HT1080 (cell line): Measurements from ENCODE around the gene ARF1. TPM values are rescaled to one million over a fixed set of nuclear protein-coding genes. Genes with fewer than 3 reads are reported as not detected.
A peak's percentile ranks its signal among the peaks of the same experiment; 100 is the strongest.
"Not testable (repeated sequence)": the region's sequence is repeated elsewhere in the genome, so short reads cannot be mapped to it uniquely, and the experiment has no call there.

ENCODE experiments used
- DNase-seq: peaks from one replicate; pipeline ENCODE4 v3.0.0-alpha.2; 2015; ENCODE audit warnings: low read depth
- total RNA-seq: library from RNA; depleted of rRNA; stranded (reverse); fragments of >200 nt; shearing (Covaris generic); gene quantifications from 2 replicates; pipeline ENCODE4 v1.2.3, GENCODE V29; 2014

ARF1 gene
- total RNA-seq, 1 experiment from 2014 or later = 355 TPM

DNA sequence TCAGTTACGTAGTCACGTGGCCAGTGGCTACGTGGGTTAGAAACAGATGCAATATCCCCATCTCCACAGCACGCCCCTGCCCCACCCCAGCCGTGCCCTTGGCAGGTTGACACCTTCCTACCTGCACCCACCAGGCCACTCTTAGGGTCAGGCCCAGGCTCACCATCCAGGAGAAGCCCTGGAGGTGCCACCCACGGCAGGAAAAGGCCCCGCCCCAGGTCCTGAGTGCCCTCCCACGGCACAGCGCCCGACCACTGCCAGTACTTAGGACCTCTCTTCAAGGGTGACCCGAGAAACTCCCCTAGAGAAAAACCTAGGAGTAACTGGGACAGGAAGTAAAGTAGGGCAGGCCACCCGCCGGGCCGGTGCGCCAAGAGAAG is 19.1 kb downstream of the ARF1 start:
- no peak for DNase-seq

DNA sequence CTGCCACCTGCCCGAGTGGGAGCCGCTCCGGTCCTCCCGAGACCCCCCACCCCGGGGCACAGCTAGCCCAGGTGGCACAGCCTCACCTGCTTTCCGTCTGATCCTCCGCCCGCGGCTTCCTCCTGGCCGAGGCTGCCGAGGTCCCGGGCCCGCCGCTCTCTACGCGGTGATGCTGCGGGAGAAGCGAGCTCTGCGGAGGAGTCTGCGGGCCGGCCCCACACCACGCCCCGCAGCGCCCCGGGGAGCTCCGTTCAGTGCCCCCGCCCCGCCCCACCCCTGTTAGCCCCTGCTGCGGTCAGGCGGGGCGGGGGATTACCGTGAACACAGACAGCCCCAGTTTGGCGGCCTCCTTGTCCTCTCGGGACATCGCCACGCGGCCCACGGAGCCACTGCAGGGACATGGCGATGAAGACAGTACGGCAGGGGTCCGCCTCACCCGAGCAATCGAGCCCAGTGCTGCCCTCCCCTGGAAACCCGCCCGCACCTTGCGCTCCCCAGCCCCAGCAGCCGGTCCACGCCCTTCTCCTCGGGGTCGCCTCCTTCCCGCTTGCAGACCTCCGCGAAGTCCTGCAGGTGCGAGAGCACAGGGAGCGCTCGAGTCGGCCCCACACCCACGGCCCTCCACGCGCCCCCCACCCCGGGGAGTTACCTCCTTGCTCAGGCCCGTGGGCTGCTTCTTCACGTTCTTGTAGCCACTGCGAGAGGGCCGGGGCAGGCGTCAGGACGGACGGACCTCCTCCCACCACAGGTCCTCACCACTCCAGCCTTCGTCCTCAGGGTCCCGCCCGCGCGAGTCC is 19.7 kb downstream of the ARF1 start:
- peak; percentile 46 for DNase-seq

DNA sequence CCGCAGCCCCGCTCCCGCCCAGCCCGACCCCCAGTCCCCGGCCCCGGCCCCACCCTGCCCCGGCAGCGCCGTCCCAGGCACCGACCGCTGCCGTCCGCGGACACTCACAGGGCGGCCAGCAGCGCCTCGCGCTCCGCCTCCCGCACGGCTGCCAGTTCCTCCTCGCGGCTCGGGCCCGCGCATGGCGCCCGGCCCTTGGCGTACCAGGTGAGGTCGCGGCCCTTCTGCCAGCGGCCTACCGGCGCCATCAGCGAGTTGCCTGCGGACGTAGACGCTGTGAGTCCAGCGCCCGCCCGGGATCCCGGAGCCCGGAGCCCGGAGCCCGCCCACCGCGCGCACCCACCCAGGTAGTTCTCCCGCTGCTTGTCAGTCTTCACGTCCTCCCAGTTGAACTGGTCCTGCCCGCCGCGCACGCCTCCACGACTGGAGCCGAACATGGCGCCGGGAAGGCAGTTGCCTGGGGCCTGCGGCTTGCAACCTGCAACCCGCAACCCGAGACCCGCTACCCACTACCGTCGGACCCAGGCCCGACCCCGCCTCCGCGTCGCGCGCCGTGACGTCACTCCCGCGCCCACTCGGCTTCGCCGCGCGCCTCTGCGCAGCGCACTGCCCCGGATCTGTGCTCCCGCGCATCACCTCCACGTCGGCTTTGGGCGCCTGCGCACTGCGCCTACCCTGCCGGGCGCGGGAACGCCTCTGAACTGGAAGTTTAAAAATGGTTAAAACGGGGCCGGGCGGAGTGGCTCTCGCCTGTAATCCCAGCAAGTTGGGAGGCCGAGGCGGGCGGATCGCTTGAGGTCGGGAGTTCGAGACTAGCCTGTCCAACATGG is 20.5 kb downstream of the ARF1 start, which contains the start of gene C1orf35:
C1orf35 (minus strand) TSS at position 535 of the 830 bp plus-strand sequence; CDS start at position 437, 98 bp downstream.
- peak; percentile 85 for DNase-seq

DNA sequence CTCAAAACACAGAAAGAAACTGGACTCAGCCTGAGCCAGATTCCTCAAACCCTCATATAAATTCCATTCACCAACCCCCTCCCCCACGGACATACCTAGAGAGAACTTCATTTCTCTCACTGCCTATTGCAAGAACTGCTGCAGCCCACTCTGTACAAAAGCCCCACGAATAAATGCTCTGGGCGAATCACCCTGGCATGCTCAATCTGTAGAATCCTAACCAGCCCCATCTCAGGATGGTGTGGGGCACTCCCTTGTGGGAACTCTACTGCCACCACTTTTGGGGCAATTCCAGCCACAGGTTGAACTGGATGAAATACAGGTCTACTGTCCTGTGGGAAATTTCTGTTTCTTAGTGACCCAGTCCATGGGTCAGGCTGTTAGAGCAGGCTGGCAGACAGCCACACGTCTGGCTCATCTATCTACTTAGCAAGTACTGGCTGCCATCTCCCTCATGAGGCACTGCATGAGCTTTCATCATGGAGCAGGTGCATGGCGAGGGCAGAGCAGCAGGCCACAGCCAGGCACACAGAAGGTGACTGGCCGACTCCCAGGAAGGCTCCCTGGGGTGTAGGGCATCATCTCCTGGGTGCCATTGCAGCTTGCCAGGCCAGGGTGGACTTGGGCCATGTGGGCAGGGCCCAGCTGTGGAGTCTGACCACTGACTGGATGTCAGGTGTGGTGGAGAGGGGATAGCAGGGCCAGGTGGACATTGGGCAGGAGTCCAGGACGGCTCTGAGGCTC is 22.2 kb downstream of the ARF1 start:
- no peak for DNase-seq

DNA sequence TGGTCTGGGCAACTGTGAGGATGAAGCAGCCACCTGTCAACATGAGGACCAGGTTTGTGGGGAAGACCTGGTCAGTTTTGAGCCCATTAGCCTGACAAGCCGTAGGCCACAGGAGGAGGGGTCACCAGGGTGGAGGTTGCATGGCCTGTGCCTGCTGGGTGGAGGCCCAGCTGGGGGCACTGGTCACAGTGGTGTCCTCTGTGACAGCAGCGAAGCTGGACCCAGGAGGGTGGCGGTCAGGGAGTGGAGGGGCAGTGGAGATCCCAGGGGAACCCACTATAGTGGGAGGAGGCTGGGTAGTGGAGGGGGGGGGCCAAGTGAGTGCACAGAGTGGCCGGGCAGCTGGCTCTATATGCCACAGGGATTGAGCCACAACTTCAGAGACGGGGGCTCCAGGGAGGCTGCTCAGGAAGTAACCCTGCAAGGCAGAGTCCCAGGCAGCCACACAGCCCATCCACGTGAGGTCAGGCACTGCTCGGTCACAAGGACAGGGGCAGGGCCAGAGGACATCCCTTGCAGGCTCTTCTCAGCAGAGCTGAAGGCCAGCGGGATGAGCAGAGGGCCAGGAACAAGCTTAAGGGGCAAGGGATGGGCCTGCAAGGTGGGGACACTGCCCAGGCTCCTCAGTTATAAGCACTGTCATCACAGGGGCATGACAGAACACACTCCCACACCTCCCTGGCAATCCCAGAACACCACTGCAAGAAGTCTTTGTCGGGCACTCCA is 22.9 kb downstream of the ARF1 start:
- DNase-seq = no peak

DNA sequence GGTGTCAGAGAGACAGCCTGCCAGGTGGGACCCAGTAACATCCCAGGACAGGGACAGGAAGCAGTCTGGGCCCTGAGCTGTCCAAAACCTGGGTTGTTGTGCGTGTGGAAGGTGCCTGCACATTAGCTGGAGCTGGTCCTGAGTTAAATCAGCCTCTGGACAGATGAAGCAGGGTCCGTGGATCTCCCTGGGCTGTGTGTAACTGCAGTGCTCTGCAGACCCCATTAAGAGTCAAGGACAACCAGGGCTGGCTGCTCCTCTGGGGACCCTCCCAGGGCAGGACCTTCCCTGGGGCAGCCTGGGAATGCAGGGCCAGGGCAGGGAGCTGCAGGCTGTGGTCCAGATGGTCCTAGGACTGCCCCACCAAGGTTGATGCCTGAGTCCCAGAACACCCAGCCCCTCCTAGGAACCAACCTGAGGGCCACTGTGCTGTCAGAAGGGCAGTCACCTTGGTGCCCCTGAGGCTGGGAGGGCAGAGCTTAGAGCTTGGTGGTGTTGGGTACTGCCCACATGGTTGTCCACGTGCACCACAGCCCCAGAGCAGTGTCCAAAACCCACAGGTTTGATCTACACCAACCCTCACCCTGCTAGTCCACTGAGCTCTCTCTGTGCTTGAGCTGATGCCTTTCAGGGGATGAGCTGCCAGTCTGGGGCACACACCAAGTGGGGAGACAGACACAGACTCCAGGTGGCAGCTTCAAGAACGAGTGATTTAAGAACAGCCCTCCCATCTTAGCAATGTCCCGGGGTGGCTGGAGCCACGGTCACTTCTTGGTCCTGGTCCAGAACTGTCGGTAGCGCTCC is 23.7 kb downstream of the ARF1 start:
- no peak for DNase-seq

DNA sequence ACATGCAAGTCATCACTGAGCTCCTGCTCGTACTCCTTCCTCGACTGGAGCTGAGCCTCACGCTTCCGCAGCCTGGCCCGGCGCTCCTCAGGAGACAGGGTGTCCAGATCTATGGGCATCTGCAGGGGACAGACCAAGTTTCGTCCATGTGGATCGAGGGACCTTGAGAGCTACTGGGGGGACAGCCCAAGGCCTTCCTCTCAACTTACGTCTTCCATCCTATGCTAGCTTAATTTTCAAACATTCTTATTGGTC is 24.2 kb downstream of the ARF1 start:
- no peak for DNase-seq

DNA sequence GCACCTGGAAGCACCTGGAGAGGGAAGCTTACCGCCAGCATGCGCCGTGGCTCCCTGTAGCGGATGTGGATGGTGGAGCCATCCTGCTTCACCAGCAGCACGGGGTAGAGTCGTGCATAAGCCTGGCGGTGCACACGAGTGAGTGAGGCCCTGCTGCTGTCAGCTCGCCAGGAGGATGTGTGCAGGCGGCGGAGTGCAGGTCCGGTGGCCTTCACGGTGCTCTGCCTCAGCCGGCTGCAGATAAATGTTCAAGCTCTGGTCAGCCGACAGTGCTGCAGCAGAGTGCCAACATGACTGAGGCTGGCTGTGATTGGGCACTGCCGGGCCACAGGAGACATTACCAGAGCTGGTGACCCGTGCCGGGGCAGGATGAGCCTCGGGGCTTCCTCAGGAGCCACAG is 25.1 kb downstream of the ARF1 start:
- no peak for DNase-seq

DNA sequence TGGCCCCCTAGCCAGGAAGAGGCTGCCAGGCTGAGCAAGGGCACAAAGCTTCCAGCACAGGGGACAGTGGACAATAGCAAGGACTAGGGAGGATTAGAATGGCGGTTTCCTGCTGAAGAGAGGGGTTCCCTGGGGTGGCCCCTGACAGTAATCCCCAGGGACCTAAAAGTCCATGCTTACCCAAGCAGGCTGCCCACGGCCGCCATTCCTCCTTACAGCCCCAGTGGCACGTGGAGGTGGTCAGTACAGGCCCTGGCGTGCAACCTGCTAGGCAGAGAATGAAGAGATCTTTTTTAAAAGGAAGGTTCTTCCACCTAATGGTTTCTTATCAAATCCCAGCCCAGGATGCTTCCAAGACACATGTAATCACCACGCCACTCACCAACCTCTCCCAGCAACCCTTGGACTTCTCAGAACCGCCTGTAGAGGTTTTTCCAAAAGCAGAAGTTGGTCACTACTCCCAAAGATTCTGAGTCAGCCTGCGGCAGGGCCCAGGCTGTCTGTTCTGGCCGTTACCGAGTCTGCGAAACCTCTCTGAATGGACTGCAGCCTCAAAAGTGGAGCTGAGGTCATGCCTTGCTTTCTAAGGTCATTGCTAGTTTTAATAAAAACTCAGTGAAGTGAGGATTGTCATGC is 25.7 kb downstream of the ARF1 start:
- no peak for DNase-seq

DNA sequence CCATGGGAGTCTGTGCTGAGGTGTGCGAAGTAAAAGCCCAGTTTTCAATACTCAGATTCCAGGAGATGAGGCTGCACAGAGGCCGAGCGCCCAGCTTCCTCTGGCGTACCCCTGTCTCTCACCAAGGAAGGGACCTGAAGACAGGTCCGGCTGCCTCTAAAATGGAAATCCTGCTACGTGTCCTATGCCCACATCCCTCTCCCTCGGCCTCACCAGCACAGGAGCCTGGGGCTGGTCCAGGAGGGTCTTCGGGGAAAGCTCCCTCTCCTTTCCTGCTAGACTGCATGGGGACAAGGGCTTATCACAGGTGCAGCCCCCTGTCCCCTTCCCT is 26.2 kb downstream of the ARF1 start:
- DNase-seq = no peak

DNA sequence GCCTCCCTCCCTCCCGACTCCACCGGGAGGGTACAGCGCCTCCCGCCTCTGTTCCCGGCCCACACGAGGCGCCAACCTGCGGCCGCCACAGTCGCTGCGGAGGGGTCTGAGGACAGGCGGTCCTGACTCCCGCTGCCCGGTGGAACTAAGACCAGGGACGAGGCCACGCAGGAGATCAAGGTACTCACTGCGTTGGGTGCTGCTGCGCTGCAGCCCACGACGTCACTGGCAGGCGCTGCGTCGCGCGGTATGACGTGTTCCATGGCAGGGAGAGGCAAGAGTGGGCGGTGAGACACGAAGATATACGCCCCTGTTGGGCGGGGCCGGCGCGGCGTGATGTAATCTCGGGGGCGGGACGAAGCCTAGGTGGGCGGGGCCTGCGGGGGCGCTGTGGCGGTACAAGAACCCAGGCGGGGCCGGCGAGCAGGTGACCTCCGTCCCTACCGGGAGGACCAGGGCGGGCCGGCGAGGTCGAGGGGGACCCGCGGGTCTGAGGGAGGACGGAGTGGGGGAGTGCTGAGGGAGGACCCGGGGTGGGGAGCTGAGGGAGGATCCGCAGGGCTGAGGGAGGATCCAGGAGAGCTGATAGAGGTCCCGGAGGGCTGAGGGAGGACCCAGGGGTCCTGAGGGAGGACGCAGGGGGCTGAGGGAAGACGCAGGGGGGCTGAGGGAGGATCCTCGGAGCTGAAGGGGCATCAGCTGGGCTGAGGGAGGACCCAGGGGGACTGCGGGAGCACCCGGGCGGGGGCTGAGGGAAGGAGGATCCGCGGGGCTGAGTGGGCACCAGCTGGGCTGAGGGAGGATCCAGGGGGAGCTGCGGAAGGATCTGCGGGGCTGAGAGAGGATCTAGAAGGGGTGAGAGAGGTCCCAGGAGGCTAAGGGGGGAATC is 26.8 kb downstream of the ARF1 start, which contains the start of gene MRPL55:
MRPL55 (minus strand) TSS at position 227 of the 889 bp plus-strand sequence. CDS start 1,039 bp downstream, outside the sequence.
- peak; percentile 90 for DNase-seq

DNA sequence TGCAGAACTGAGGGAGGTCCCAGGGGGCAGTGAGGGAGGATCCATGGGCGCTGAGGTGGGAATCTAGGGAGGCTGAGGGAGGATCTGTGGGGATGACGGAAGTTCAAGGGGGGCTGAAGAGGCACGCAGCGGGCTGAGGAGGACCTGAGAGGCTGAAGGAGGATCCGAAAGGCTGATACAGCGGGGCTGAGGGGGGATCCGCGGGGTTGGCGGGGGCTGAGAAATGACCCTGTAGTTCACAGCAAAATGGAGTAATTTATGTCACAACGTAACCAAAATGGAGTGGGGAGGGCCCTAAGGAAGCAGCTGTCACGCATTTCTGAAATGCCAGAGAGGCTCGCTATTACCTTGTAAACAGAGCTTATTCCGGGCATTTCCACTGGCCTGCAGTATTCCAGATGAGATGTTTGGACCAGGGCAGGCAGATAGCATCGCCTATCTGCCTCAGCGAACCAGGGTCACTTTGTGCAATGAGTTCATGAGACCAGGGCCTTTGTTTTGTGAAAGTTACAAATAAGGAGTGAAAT is 27.5 kb downstream of the ARF1 start:
- no peak for DNase-seq

DNA sequence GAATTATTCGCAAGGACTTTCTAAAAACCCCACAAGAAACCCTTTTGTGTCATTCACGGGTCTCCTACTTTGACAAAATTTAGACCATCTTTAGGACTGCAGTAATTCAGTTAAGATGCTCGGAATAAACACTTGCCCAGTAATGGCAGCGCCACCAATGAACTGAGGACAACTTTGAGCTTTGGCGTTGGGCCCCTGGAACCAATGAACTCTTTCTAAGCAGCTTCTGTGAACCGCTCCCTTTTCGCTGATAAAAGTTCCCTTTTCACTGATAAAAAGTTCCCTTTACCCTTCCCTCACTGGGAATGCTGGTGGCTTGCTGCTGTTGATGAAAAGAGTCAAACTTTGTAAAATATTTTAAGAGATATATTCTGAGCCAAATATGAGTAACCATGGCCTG is 28.0 kb downstream of the ARF1 start:
- DNase-seq = no peak

DNA sequence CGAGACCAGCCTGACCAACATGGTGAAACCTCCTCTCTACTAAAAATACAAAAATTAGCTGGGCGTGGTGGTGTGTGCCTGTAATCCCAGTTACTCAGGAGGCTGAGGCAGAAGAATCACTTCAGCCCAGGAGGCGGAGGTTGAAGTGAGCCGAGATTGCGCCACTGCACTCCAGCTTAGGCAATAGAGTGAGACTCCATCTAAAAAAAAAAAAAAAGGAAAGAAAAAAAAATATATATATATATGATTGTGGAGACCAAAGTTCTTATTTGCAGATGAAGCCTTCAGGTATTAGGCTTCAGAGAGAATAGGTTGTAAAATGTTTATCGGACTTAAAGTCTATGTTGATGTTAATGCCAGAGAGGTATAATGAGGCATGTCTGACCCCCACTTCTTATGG is 28.8 kb downstream of the ARF1 start:
- not testable (repeated sequence) for DNase-seq

DNA sequence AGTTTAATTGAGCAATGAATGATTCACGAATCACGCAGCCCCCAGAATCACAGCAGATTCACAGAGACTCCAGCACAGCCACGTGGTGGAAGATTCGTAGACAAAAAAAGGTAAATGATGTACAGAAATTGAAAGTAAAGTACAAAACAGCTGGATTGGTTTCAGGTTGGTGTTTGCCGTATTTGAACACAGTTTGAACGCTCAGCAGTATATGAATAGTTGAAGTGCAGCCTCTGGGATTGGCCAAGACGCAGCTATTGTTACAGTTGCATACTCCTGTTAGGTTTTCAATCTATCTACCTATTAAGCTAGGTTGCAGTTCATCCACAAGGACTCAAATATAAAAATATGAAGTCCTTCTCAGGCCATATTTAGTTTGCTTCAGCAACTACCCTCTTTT is 29.7 kb downstream of the ARF1 start:
- DNase-seq = no peak

DNA sequence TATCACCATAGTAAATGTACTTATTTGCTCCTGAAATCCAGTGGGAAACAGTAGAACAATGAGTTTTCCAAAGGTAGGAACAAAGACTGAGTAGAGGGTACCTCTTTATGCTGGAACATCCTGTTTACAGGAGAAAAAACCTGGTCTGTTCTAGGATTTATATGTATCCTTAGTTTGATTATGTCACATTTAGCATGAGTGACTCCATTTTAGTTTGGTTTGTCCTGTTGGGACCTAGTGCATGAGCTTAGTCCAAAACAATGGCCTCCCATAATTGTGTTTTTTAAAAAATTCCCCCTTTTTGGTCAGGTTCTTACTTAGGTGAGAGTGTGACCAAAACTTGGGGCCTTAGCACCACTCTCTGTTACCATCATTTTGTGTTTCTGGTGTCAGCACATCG is 30.1 kb downstream of the ARF1 start:
- no peak for DNase-seq

DNA sequence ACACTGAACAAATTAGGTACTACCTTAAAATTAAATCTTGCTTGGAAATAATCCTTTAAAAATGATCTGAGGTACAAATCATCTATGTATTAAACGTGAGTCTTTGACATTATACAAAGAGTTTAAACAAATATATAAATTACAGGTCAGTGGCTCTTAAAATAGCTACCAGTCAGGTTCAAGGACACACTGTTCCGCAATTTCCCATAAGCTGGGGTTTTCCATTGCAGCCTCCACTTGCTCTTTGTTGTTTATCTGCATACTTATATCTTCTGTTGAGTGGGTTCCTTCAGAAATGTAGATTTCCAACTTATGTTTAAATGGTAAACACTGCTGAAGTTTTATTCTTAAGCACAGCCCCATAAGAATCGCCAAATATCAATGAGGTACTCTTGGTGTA is 32.3 kb downstream of the ARF1 start:
- no peak for DNase-seq

DNA sequence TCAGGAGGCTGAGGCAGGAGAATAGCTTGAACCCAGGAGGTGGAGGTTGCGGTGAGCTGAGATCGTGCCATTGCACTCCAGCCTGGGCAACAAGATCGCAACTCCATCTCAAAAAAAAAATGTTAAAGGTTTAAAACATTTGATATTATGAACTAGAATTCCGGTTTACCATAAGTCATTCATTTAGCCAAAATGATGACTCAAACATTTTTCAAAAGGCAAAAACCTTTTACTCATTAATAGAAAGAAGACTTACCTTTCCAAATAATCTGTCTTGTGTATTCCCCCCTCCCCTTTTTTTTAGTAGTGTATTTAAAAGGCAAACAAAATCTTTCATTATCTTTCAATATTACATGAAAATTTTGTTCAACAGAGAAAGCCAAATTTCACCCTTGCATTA is 34.8 kb downstream of the ARF1 start:
- DNase-seq = no peak

DNA sequence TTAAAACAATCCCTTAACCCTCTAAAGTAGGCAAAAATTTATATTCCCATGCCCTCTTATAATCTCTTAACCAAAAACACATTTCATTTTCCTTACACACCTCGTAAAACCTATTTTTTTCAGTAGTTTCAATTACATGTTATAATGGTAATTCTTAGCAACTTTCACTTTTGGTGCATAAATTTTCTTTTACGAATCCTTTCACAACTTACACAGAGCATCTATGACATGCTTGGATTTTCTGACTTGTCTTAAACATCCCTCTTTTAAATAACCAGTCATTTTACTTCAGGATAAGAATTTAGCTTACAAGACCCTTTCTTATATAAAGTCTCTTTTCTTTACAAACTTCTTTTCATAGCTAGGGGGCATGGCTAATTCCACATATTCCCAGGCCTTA is 35.5 kb downstream of the ARF1 start:
- DNase-seq = no peak
